ENCODE data around the gene GP5.

Gene GP5

GRCh38 chr3:194346621-194347020 lies 52.4 kb downstream of the GP5 start:
- DNase-seq, result no peak

GRCh38 chr3:194346035-194346434 lies 53.0 kb downstream of the GP5 start:
- no peak for DNase-seq

Measured in activated CD4-positive, CD25-positive, alpha-beta regulatory T cell treated with anti-CD3 and anti-CD28 coated beads, Interleukin-2, amount 50 U/mL, for 72 hours (primary cell).